ENCODE data around the gene COL17A1. TPM values are rescaled to one million over a fixed set of nuclear protein-coding genes. Genes with fewer than 3 reads are reported as not detected.

Gene COL17A1
- total and polyA plus RNA-seq, 2 experiments from 2014 or later: 1.1 to 1.3 TPM

GRCh38 chr10:104101902-104102301 is 16.2 kb upstream of the COL17A1 start:
- no peaks in the 10 kb centered on the region for H3F3A ChIP-seq (replicated peaks; ENCODE audit: low read depth)
- no peaks in the 10 kb centered on the region for H3K79me2 ChIP-seq (replicated peaks; ENCODE audit: insufficient read depth)
- no peaks in the 10 kb centered on the region for H3K27me3 ChIP-seq (ENCODE audit: insufficient read depth)
- no peak for ATAC-seq
- Mint-ChIP-seq H3K4me1 (peaks cover 4% of the 10 kb centered on the region), H3K27ac (no peak overlapping the region), H3K36me3 (ENCODE audit: low read depth) (peaks cover 3% of the 10 kb centered on the region; the same call in 1 of the 3 replicates), H3K27me3 (ENCODE audit: insufficient read depth, low read depth, poor library complexity) (no peaks in the 10 kb centered on the region), H3K4me3 (no peak overlapping the region), H3K9me3 (peaks cover 5% of the 10 kb centered on the region; the same call in 1 of the 3 replicates)
- H3K4me3 ChIP-seq: no peak overlapping the region
- no peak overlapping the region for H3K27ac ChIP-seq (ENCODE audit: low read depth)
- DNase-seq (ENCODE audit: low spot score): no peak
- TF ChIP-seq CREB1 (CRISPR knock-in tag; IDR thresholded peaks at IDR 0.05; ENCODE audit: low read depth) (no peak), NANOG (IDR thresholded peaks at IDR 0.05; ENCODE audit: borderline replicate concordance) (no peak), POLR2AphosphoS5 (IDR thresholded peaks at IDR 0.05; ENCODE audit: low read depth) (no peak), JUNB (IDR thresholded peaks at IDR 0.05; ENCODE audit: unreplicated experiment) (no peak), CTCF (conservative IDR thresholded peaks at IDR 0.05; ENCODE audit: low read depth in 2 of 2) (no peak), ZNF462 (CRISPR knock-in tag; IDR thresholded peaks at IDR 0.05) (no peak), EZH2phosphoT487 (IDR thresholded peaks at IDR 0.05; ENCODE audit: unreplicated experiment) (no peak), ZNF331 (CRISPR knock-in tag; IDR thresholded peaks at IDR 0.05; ENCODE audit: low read depth) (no peak), ZNF114 (CRISPR knock-in tag; IDR thresholded peaks at IDR 0.05) (no peak), STAT1 (IDR thresholded peaks at IDR 0.05; ENCODE audit: unreplicated experiment) (no peak), REST (IDR thresholded peaks at IDR 0.05; ENCODE audit: unreplicated experiment) (no peak), EZH2 (IDR thresholded peaks at IDR 0.05; ENCODE audit: low read depth, unreplicated experiment) (no peak), ETS1 (IDR thresholded peaks at IDR 0.05) (no peak)
- peaks cover 6% of the 10 kb centered on the region; the same call in 1 of the 2 replicates for H3K4me1 ChIP-seq (ENCODE audit: insufficient read depth)
- H3K36me3 ChIP-seq (ENCODE audit: insufficient read depth): no peaks in the 10 kb centered on the region; the same call in 1 of the 2 replicates
- H2AFZ ChIP-seq: peak overlapping the region; percentile 67; the same call in 1 of the 2 replicates
- H3K4me2 ChIP-seq: no peak overlapping the region
- no peaks in the 10 kb centered on the region for H3K9me2 ChIP-seq (ENCODE audit: insufficient read depth)
- no peaks in the 10 kb centered on the region for H4K20me1 ChIP-seq (replicated peaks; ENCODE audit: insufficient read depth)
